Lower lobe of right lung (tissue), 2 donors: ENCODE results near the gene WIPF2. TPM values are rescaled to one million over a fixed set of nuclear protein-coding genes. Genes with fewer than 3 reads are reported as not detected.
A peak's percentile ranks its signal among the peaks of the same experiment; 100 is the strongest.

Experiments
- ATAC-seq, 2 donors: fragments of 200-7000 bp; cut with Tn5 transposase; one replicate each; pipeline ENCODE4 v1.9.1; 2020 to 2022; ENCODE audit warnings: mild to moderate bottlenecking in 2 of 2, moderate library complexity in 2 of 2
- DNase-seq: peaks from one replicate; pipeline ENCODE4 v3.0.0-alpha.2; 2020
- H3K27ac ChIP-seq: fragments of 200-600 bp; one replicate; pipeline ENCODE4 v1.8.0; 2022
- H3K27me3 ChIP-seq: fragments of 200-600 bp; one replicate; pipeline ENCODE4 v1.8.0; 2022; ENCODE audit warnings: low read depth
- H3K36me3 ChIP-seq: fragments of 200-600 bp; one replicate; pipeline ENCODE4 v1.8.0; 2022; ENCODE audit warnings: mild to moderate bottlenecking
- H3K4me1 ChIP-seq: fragments of 200-600 bp; one replicate; pipeline ENCODE4 v1.8.0; 2022
- H3K4me3 ChIP-seq: fragments of 200-600 bp; one replicate; pipeline ENCODE4 v1.8.0; 2022; ENCODE audit warnings: mild to moderate bottlenecking
- H3K9me3 ChIP-seq: fragments of 200-600 bp; one replicate; pipeline ENCODE4 v1.8.0; 2022
- intact Hi-C: fragments of 100-400 bp; cut with DNase I; formaldehyde crosslinking; loops from one replicate; pipeline ENCODE4 v1.11.0; 2022
- total RNA-seq: library from RNA; stranded (reverse); fragmentation: NEBNext Ultra II Directional; extraction: Animal tissue kit (Norgen Biotek cat#: 25700); gene quantifications from one replicate; pipeline ENCODE4 v1.2.1, GENCODE V29; 2021
- TF ChIP-seq, protein P1 (sequence below): fragments of 200-600 bp; IDR thresholded peaks from one replicate; pipeline ENCODE4 v1.8.0; 2022; ENCODE audit warnings: antibody characterized with exemption, mild to moderate bottlenecking
- donor health status: DM: no; HTN: yes; CAD: no; lungs with severe emphysema.

Gene WIPF2
- total RNA-seq, 1 donor from 2014 or later, result 42.4 TPM

DNA sequence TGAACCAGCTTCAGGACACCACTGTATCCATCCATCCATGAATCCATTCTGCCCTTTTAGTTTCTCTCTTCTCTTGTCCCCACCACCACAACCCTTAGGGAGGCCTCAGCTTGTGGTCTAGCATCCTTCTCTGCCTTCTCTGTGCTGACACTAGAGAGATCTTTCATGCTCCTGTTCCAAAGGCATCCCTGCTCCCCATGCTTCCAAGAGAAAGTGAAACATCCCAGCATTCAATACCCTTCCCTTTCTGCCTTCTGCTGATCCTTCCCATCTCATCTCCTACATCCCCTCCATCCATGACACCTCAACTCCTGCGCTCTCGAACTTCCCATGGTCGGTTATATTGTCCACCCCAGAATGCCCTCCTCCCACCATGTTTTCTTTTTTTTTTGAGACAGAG is 31.9 kb upstream of the WIPF2 start:
- H3K27ac ChIP-seq, result no peak overlapping the region
- intact Hi-C loops, result no loop called here
- peaks cover 14% of the 10 kb centered on the region for H3K4me1 ChIP-seq
- no peaks in the 10 kb centered on the region for H3K9me3 ChIP-seq
- DNase-seq, result no peak
- peaks cover 7% of the 10 kb centered on the region for H3K36me3 ChIP-seq
- H3K27me3 ChIP-seq, result no peaks in the 10 kb centered on the region
- ATAC-seq, result no peak
- H3K4me3 ChIP-seq, result no peak overlapping the region
- TF ChIP-seq, protein P1, sequence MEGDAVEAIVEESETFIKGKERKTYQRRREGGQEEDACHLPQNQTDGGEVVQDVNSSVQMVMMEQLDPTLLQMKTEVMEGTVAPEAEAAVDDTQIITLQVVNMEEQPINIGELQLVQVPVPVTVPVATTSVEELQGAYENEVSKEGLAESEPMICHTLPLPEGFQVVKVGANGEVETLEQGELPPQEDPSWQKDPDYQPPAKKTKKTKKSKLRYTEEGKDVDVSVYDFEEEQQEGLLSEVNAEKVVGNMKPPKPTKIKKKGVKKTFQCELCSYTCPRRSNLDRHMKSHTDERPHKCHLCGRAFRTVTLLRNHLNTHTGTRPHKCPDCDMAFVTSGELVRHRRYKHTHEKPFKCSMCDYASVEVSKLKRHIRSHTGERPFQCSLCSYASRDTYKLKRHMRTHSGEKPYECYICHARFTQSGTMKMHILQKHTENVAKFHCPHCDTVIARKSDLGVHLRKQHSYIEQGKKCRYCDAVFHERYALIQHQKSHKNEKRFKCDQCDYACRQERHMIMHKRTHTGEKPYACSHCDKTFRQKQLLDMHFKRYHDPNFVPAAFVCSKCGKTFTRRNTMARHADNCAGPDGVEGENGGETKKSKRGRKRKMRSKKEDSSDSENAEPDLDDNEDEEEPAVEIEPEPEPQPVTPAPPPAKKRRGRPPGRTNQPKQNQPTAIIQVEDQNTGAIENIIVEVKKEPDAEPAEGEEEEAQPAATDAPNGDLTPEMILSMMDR, result no peak

DNA sequence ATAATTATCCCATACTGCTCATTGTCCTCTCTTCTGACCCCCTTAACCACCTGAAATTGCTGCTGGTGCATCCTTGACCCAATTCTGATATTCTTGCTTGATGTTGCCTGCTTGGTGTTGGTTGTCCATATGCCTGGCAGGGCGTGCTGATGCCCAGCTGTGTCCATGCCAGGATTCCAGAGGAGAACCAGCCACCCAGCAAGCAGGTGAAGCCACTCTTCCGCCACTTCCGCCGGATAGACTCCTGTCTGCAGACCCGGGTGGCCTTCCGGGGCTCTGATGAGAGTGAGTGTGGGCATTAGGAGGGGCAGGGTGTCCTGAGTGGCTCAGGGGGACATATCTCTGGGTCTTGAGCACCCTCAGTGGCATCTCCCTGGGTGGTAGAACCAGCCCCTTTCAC is 30.4 kb upstream of the WIPF2 start:
- intact Hi-C loops, result no loop called here
- no peaks in the 10 kb centered on the region for H3K9me3 ChIP-seq
- no peaks in the 10 kb centered on the region for H3K27me3 ChIP-seq
- DNase-seq, result no peak
- peaks cover 7% of the 10 kb centered on the region for H3K36me3 ChIP-seq
- no peak overlapping the region for H3K4me3 ChIP-seq
- TF ChIP-seq, protein P1, result no peak
- H3K4me1 ChIP-seq, result peaks cover 14% of the 10 kb centered on the region
- H3K27ac ChIP-seq, result no peak overlapping the region
- ATAC-seq, result no peak

DNA sequence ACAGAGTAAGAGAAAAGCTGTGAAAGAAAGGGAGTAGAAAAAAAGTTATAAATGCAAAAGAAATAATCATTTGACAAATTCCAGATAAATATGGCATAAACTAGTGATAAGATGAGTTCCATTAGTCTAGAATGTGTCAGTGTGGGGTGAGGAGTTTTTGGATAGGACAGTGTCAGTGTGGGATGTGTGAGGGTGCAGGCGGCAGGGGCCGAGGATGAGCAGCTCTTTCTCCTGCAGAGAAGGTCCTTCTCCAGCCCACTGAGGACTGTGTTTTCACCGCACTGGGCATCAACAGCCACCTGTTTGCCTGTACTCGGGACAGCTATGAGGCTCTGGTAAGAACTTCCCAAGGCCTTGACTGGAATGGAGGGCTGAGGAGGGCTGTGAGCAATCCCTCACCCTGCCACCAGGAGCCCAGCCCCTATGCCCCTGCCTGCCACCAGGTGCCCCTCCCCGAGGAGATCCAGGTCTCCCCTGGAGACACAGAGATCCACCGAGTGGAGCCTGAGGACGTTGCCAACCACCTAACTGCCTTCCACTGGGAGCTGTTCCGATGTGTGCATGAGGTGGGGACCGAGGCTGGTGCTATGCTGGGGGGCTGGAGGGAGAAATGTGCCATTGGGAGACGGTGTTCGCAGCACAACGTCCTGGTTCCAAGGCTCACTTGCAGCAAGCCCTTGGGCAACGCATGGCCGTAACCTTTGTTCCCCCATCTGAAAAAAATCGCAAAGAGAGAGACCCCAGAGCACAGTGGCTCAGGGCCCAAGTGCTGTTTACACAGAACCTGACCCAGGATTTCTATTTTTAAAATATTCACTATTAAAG is 28.7 kb upstream of the WIPF2 start:
- intact Hi-C loops, result loop anchor here (10.0 kb wide), 1 partner anchor 104 kb away; no protein-coding TSS in a partner anchor
- DNase-seq, result no peak
- ATAC-seq, result no peak
- peaks cover 7% of the 10 kb centered on the region for H3K36me3 ChIP-seq
- no peak overlapping the region for H3K27ac ChIP-seq
- TF ChIP-seq, protein P1, result no peak
- peaks cover 14% of the 10 kb centered on the region for H3K4me1 ChIP-seq
- peak overlapping the region; percentile 70 for H3K4me3 ChIP-seq
- H3K27me3 ChIP-seq, result no peaks in the 10 kb centered on the region
- no peaks in the 10 kb centered on the region for H3K9me3 ChIP-seq

DNA sequence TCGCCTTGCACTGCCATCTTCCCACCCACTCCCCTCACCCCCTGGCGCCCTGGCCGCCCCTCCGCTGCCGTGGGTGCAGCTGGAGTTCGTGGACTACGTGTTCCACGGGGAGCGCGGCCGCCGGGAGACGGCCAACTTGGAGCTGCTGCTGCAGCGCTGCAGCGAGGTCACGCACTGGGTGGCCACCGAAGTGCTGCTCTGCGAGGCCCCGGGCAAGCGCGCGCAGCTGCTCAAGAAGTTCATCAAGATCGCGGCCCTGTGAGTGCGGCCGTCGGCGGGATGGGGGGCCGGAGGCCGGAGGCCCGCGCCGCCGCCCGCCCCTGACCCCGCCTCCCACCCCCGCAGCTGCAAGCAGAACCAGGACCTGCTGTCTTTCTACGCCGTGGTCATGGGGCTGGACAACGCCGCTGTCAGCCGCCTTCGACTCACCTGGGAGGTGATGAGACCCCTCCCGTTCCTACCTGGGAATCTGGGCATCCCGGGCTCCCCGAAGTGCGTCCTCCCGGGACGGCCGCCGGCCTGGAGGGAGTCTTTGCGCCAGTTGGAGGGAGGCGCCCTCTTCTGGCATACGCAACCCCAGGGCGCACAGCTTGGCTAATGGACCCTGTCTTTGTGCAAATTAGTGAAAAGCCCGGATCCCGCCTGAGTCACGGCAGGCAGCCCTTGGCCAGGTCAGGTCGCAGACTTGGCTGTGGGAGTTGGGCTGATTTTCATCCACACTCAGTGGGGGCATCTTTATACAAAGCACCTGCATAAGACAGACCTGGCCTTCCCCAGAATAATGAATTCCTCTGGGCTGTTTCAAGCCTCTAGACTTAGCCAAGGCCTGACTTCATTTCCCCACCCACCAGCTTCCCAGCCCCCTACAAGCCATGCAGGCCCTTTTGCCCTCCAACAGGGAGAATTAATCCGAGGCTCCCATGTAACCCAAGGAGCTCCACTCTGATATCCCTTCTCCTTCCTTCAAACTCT is 27.6 kb upstream of the WIPF2 start:
- Histone ChIP-seq H3K4me3 (peak overlapping the region; percentile 70), H3K27me3 (no peaks in the 10 kb centered on the region), H3K36me3 (peaks cover 7% of the 10 kb centered on the region), H3K4me1 (peaks cover 14% of the 10 kb centered on the region), H3K27ac (peak overlapping the region; percentile 46), H3K9me3 (no peaks in the 10 kb centered on the region)
- peak; percentile 78 for DNase-seq
- TF ChIP-seq, protein P1, result peak; percentile 73
- peak; percentile 89 to 91 for ATAC-seq
- intact Hi-C loops, result loop anchor here (10.0 kb wide), 1 partner anchor 103 kb away; no protein-coding TSS in a partner anchor

DNA sequence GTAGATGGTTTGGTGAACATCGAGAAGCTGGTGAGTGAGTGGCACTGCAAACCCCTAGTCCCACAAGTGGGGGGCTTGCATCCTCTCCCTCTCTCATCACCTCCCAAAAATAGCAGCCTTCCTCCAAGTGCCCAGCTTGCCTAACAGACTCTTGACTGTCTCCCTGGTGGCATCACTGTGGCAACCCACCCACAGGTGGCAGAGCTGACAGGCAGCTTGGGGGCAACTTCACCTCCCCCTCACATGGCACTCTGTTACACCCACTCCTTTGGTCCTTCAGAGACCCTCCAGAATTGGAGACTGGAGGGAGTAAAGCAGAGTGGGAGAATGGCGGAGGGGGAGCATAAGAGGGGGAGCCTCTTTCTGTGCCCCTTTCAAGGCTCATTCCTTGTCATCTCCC is 26.1 kb upstream of the WIPF2 start:
- TF ChIP-seq, protein P1, result no peak
- Histone ChIP-seq H3K27me3 (no peaks in the 10 kb centered on the region), H3K36me3 (peaks cover 7% of the 10 kb centered on the region), H3K9me3 (no peaks in the 10 kb centered on the region), H3K4me3 (no peak overlapping the region), H3K4me1 (peaks cover 14% of the 10 kb centered on the region), H3K27ac (no peak overlapping the region)
- ATAC-seq (no peak), DNase-seq (no peak)
- intact Hi-C loops, result loop anchor here (10.0 kb wide), 1 partner anchor 102 kb away; no protein-coding TSS in a partner anchor
